Stimulated activated CD8-positive, alpha-beta memory T cell treated with anti-CD3 and anti-CD28 coated beads, Interleukin-4, amount 100 ng/mL, for 48 hours (primary cell): ENCODE measurements around the gene SMAD4.
"Not testable (repeated sequence)": the region's sequence is repeated elsewhere in the genome, so short reads cannot be mapped to it uniquely, and the experiment has no call there.

Experiments
- DNase-seq: peaks from one replicate; pipeline ENCODE4 v3.0.0-alpha.2; 2020

SMAD4 gene

DNA sequence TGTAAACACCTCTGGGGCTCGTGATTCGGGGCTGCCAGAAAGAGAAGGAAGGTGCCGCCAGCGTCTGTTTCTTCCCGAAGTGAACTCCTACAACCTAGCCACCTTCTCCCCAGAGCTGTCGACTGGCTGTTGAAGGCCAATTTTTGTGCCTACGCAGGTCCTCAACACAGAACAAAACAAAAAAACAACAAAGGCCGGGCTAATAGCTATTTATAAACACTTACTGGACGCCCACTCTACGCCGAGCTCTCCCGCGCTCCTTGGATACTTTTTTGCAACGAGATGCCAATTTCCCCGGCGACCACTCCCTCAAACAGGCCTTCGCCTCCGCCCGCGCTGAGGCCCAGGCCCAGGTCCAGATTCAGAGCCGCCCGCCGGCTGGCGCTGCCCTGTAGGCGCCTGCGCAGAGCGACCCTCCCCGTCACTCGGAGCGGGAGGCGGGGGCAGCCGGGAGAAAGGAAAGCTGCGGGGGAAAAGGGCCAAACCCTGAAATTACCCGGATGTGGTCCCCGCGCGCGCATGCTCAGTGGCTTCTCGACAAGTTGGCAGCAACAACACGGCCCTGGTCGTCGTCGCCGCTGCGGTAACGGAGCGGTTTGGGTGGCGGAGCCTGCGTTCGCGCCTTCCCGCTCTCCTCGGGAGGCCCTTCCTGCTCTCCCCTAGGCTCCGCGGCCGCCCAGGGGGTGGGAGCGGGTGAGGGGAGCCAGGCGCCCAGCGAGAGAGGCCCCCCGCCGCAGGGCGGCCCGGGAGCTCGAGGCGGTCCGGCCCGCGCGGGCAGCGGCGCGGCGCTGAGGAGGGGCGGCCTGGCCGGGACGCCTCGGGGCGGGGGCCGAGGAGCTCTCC lies at the start of gene SMAD4:
Gene SMAD4, plus strand, starts transcription at position 520 of the 843 bp plus-strand sequence. CDS start 16,834 bp downstream, outside the sequence.
- DNase-seq = peak; percentile 99

GRCh38 chr18:50981381-50981780 lies 48.6 kb upstream of the SMAD4 start:
- no peak for DNase-seq

DNA sequence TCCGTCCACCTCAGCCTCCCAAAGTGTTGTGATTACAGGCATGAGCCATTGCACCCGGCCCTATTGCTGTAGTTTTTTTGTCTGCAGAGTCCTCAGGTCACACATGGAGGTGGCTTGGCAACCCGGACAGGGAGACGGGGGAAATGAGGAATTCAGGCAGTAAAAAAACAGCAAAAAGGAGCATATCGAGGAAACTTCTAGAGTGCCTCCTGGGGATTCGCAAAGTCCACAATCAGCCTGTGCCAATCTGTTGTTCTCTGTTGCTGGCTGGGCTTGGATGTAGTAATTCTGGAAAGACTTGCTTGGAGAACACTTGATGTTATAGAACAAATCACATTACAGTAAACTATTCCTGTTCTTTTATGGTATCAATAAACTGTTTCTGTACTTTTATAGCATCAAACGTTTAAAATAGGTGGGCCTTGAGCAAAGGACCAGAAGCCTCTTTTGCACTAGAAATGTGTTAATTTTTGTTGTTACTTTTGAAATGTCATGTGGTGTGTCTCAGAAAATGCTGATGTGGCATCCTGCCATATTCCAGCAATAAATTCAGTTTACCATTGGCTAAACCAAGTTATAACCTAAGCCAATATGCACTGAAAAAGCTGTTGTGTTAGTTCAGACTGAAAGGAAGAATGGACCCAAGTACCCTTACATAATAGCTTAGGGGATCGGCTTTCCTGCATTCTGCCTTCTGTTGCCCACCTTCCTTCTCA lies 47.8 kb upstream of the SMAD4 start:
- no peak for DNase-seq

DNA sequence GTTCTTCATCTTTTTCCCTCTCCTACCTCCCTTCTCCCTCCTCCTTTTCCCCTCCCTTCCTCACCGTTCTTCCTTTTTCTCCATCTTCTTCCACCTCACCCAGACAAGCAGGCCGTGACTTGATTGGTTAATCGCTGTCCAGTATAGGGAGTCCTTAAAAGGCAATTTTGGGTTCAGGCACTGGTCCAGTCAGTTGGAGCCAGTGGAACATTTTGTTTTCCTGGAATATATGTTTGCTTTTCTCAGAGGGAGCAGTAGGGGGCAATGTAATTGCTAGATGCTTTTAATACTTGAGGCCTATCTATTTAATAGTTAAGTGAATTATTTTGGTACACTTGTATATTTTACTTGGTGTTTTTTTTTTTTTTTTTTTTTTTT lies 47.2 kb upstream of the SMAD4 start:
- DNase-seq = no peak

DNA sequence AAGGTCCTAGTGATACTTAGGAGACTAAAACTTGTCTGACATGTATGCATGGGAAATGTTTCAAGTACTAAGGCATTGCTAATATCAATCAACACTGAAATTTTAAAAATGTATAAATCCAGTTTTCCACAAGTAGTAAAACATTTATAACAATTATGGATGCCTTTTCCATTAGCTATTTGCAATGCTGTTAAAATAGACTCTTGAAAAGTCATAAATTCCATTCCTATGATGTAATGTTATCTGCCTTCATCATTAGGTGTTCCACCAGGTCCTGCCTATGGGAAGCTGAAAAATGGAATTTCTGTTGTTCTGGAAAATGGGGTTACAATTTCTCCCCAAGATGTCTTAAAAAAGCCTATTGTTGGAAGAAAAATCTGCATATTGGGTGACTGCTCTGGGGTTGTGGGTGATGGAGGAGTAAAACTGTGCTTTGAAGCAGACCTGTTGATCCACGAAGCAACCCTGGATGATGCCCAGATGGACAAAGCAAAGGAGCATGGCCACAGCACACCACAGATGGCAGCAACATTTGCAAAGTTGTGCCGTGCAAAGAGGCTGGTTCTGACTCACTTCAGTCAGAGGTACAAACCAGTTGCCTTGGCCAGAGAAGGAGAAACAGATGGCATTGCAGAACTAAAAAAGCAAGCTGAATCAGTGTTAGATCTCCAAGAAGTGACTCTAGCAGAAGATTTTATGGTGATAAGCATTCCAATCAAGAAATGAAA lies 43.5 kb upstream of the SMAD4 start:
- DNase-seq = no peak

GRCh38 chr18:50987261-50987660 lies 42.8 kb upstream of the SMAD4 start:
- DNase-seq = no peak

DNA sequence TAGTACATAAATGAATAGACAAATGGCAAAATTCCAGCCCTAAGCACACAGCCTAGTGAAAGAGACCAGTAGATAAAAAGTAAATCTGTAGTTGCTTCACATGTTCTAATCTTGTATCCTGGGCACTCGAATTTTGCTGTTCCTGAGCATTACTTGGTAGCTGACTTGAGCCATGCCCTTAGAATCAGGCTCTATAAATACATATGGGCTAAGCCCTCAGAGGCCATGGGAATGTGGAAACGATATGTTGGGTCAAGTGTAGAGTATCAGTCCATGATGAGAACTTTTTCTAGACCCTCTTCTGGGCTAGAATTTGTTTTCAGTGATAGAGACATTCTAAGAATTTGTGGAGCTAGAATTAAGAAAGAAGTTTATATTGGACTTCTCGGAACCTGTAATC lies 40.3 kb upstream of the SMAD4 start:
- no peak for DNase-seq

DNA sequence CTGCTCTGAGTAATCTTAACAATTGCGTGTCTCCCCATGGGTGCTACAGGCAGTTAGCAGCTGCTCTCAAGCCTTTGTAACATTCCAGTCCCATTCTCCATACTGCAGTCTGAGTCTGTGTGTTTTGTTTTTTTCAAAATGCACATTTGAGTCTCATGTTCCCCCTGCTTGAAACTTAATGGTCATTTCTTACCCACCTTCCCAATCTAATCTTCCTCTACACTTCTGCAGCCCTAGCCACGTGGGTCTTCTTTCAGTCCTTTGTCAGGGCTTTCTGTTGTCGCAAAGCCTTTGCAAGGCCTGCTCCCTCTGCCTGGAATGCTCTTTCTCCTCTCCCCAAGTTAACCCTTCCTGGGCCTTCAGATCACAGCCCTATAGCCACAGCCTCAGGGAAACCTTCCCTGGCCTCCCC lies 37.7 kb upstream of the SMAD4 start:
- DNase-seq = no peak

DNA sequence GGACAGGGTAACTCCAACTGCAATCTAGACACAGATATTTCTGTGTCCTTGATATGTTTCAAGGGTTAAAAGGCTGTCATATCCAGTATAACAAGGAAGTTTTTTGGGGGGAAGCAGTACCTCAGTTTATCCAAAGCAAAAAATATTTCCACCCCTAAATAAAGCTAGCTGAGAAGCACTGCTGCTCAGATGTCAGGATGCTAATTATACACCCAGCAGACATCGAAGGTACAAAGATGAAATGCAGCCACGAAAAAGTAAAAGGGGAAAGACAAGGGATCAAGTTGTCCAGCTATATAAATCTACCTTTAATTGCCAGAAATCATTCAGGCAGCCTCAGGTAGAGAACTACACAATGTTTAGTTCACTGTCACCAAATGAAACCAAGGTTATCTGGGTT lies 36.0 kb upstream of the SMAD4 start:
- no peak for DNase-seq

DNA sequence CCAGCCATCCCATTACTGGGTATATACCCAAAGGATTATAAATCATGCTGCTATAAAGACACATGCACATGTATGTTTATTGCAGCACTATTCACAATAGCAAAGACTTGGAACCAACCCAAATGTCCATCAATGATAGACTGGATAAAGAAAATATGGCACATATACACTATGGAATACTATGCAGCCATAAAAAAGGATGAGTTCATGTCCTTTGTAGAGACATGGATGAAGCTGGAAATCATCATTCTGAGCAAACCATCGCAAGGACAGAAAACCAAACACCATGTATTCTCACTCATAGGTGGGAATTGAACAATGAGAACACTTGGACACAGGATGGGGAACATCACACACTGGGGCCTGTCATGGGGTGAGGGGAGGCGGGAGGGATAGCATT lies 26.8 kb upstream of the SMAD4 start:
- DNase-seq = not testable (repeated sequence)

DNA sequence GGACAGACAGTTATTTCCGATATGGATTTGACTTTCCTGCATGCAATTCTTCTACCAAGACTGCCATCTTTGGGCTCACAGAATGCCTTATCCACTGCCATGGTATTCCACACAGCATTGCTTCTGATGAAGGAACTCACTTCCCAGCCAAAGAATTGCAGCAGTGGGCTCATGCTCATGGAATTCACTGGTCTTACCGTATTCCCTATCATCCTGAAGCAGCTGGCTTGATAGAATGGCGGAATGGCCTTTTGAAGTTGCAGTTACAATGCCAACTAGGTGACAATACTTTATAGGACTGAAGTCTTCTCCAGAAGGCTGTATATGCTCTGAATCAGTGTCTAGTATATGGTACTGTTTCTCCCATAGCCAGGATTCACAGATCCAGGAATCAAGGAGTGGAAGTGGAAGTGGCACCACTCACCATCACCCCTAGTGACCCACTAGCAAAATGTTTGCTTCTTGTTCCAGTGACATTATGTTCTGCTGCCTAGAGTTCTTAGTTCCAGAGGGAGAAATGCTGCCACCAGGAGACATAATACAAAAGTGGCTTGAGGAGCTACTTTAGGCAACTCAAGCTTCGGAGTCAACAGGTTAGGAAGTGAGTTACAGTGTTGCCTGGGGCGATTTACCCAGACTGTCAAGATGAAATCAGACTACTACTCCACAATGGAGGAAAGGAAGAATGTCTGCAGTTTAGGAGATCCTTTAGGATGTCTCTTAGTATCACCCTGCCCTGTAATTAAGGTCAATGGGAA lies 23.8 kb upstream of the SMAD4 start:
- DNase-seq = no peak

GRCh38 chr18:51006948-51007789 lies 22.8 kb upstream of the SMAD4 start:
- no peak for DNase-seq

- DNase-seq = no peak
Measured at GRCh38 chr18:51007790-51008139, 22.2 kb upstream of the SMAD4 start.

DNA sequence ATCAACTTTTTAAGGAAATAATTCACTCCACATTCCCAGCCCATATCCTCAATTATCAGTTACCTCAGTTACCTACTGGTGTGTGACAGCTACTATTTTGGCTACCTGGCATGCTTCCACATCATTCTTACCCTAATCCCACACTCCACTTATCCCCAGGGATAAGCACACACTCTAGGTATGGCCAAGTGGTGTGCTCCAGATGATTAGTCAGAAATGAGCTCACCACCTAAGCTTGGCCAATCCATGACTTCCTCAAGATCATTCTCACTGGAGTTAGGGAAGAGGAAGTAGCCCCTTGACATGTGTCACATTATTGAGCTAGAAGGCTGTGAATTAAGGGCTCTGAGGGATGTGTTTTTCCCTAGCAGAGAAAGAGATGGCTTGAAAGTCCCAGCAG lies 20.9 kb upstream of the SMAD4 start:
- DNase-seq = no peak

DNA sequence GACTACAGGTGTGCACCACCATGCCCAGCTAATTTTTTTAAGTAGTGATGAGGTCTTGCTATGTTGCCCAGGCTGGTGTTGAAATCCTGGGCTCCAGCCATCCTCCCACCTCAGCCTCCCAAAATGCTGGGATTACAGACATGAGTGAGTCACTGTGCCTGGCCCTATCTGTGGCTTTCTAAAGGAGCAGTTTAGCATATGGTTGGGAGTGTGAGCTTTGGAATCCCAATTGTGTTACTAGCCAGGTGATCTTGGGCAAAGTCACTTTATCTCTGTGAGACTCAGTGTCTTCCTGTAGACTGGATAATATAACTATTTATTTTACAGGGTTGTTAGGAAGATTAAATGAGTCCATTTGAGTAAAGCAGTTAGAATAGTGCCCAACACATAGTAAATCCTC lies 19.8 kb upstream of the SMAD4 start:
- no peak for DNase-seq

- DNase-seq = no peak
Measured at GRCh38 chr18:51011709-51012108, 18.3 kb upstream of the SMAD4 start.

- no peak for DNase-seq
Measured at GRCh38 chr18:51012441-51012840, 17.6 kb upstream of the SMAD4 start.

DNA sequence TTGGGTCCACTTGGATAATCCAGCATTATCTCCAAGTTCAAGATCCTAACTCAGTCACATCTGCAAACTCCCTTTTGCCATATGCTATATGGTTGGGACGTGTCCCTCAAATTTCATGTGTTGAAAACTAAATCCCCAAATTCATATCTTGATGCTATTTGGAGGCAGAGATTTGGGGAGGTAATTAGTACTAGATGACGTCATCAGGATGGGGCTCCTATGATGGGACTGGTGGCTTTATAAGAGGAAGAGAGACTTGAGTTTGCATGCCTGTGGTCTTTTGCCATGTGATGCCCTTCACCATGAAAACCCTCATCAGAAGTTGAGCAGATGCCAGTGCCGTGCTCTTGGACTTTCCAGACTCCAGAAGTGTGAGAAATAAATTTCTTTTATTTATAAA lies 16.8 kb upstream of the SMAD4 start:
- no peak for DNase-seq

- DNase-seq = no peak
Measured at GRCh38 chr18:51017140-51017879, 12.7 kb upstream of the SMAD4 start.

GRCh38 chr18:51020536-51020935 lies 9.5 kb upstream of the SMAD4 start:
- DNase-seq = no peak

DNA sequence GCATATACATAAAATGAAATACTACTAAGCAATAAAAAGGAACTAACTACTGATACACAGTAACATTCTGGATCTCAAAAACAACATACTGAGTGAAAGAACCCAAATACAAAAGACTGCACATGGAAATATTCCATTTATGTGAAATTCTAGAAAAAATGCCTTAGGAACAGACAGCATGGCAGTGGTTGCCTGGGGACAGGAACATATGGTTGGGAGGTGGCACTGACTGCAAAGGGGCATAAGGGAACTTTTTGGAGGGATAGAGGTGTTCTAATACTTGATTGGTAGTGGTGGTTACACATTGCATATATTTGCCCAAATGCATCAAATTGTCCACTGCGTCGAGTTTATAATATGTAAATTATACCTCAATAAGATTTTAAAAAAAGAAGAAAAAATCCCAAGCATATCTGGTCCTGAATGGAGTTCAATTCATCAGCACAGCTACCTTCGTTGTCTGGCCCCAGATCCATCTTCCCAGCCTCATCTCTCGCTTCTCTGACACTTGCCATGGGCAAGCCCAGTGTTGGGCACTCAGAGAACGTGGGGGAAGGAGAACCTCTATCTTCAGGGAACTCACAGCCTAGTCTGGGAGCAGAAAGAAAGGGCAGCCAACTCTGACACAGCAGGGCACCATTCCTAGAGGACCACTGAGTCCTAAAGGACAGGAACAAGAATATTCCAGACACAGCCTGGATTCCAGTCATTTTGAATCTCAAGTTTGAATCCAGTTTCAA lies 8.6 kb upstream of the SMAD4 start:
- no peak for DNase-seq
